GM12874 (cell line): ENCODE results near the gene ART5.

Experiments
- TF ChIP-seq, protein P1 (sequence below): IDR thresholded peaks from 2 replicates; pipeline ENCODE4 v1.5.1; 2011; ENCODE audit warnings: low read depth, mild to moderate bottlenecking, control low read depth, low read length, moderate library complexity; ENCODE audit not compliant: insufficient read depth

The ART5 gene

DNA sequence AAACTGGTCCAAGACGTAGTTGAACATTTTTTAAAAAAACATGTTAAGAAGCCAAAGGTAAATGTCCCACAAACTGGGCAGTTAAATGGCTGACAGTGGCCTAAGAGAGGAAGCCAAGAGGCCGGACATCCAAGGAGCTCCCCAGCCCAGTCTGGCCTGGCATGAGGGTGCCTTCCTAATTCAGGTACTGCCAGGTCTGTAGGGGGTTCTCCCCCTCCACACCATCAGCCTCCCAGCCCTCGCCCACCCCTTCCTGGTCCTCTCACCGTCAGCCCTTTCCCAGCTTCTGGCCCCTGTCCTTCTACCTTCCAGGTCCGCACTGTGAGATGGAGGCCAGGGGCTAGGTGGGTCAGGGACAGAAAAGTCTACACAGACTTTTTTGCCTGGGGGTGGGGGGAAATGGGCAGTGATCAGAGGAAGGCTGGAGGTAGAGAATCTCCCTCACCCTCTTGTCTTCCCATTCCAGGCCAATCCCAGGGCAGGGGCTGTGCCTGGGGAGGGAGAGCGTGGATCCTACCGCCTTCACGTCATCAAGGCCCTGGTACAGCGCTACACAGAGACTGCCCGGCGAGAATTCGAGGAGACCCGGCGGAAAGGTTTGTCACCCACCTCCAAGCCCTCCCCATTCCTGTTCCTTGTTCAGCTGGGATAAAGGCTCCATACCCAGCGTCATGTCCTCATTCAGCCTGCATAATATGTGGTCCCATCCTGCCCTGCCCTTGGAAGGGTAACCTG, 6.0 kb downstream of the ART5 start:
- TF ChIP-seq, protein P1, sequence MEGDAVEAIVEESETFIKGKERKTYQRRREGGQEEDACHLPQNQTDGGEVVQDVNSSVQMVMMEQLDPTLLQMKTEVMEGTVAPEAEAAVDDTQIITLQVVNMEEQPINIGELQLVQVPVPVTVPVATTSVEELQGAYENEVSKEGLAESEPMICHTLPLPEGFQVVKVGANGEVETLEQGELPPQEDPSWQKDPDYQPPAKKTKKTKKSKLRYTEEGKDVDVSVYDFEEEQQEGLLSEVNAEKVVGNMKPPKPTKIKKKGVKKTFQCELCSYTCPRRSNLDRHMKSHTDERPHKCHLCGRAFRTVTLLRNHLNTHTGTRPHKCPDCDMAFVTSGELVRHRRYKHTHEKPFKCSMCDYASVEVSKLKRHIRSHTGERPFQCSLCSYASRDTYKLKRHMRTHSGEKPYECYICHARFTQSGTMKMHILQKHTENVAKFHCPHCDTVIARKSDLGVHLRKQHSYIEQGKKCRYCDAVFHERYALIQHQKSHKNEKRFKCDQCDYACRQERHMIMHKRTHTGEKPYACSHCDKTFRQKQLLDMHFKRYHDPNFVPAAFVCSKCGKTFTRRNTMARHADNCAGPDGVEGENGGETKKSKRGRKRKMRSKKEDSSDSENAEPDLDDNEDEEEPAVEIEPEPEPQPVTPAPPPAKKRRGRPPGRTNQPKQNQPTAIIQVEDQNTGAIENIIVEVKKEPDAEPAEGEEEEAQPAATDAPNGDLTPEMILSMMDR = no peak

- TF ChIP-seq, protein P1 = no peak
Observed at GRCh38 chr11:3632070-3632660, 9.6 kb downstream of the ART5 start.

GRCh38 chr11:3631331-3631730, 10.5 kb downstream of the ART5 start:
- TF ChIP-seq, protein P1 = no peak

GRCh38 chr11:3627291-3627690, 14.5 kb downstream of the ART5 start:
- TF ChIP-seq, protein P1 = no peak

DNA sequence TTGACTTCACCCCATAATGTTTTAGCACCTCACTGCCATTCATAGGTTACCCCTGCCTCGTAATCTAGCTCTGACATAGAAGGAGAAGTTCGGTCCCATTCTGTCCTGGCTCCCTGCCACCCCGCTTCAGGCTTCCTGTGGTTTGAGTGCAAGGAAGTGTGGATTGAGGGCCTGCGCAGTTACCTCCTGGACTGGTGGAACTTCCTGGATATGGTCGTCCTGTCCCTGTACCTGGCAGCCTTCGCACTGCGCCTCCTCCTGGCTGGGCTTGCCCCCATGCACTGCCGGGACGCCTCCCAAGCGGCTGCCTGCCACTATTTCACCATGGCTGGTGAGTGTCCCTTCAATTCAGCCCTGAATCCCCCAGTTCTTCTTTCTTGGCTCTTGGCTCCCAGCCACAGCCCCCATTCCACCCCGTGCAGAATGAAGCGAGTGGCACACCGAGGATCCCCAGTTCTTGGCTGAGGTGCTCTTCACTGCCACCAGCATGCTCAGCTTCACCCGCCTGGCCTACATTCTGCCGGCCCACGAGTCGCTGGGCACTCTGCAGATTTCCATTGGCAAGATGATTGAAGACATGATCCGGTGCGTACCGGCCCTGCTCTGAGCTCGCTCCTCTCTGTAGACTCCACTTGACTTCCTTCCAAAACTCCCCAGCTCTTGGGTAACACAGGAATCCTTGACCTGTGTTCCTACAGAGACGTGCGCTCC, 15.4 kb downstream of the ART5 start:
- TF ChIP-seq, protein P1 = peak; percentile 45; the same call in 1 of the 2 replicates

GRCh38 chr11:3623767-3624458, 17.9 kb downstream of the ART5 start:
- TF ChIP-seq, protein P1 = no peak

- TF ChIP-seq, protein P1 = no peak
Observed at GRCh38 chr11:3623121-3623520, 18.7 kb downstream of the ART5 start.
